H1 (cell line): Measurements from ENCODE around the gene COLEC12. TPM values are rescaled to one million over a fixed set of nuclear protein-coding genes. Genes with fewer than 3 reads are reported as not detected.
A peak's percentile ranks its signal among the peaks of the same experiment; 100 is the strongest.

Experiments used
- CTCF ChIA-PET: fragments of 300-600 bp; sonication (Branson Sonifier 250); formaldehyde crosslinking; loops from one replicate; lab custom pipeline; 2021; ENCODE audit not compliant: partially characterized antibody; lab: Charles Lee
- POLR2A ChIA-PET: fragments of 300-600 bp; sonication (Branson Sonifier 250); formaldehyde crosslinking; loops from one replicate; lab custom pipeline; 2021; ENCODE audit warnings: inconsistent platforms; ENCODE audit not compliant: partially characterized antibody; lab: Charles Lee
- DNase-seq, 2 experiments: peaks; one replicate each; pipeline versions ENCODE4 v3.0.0 to v3.0.0-alpha.2; 2010 to 2022; ENCODE audit warnings: low spot score in 2 of 2, low read depth in 1 of 2, mixed read lengths in 1 of 2
- FAIRE-seq: peaks from 2 replicates; lab custom pipeline; 2011; peaks lifted over from hg19 to GRCh38; lab: Jason Lieb, UNC
- H2AFZ ChIP-seq: 2 replicates; pipeline ENCODE4 v1.8.1; 2012; ENCODE audit warnings: low read length, inconsistent platforms
- H2AK5ac ChIP-seq: 2 replicates; pipeline ENCODE4 v1.6.1; 2013; ENCODE audit warnings: low read depth, low read length
- H2BK120ac ChIP-seq: replicated peaks from 2 replicates; pipeline ENCODE3; 2013; ENCODE audit warnings: low read depth, low read length, inconsistent platforms
- H2BK12ac ChIP-seq: 2 replicates; pipeline ENCODE4 v1.6.1; 2013; ENCODE audit warnings: low read depth, low read length
- H2BK15ac ChIP-seq: 2 replicates; pipeline ENCODE4 v1.6.1; 2013; ENCODE audit warnings: low read length
- H2BK20ac ChIP-seq: 2 replicates; pipeline ENCODE4 v1.6.1; 2013; ENCODE audit warnings: low read length
- H2BK5ac ChIP-seq: 2 replicates; pipeline ENCODE4 v1.6.1; 2013; ENCODE audit warnings: low read depth, low read length
- H3K14ac ChIP-seq: 2 replicates; pipeline ENCODE4 v1.6.1; 2013; ENCODE audit warnings: inconsistent platforms; ENCODE audit not compliant: insufficient read length
- H3K18ac ChIP-seq: 2 replicates; pipeline ENCODE4 v1.6.1; 2013; ENCODE audit warnings: low read length; ENCODE audit errors: extremely low read depth
- H3K23ac ChIP-seq: 2 replicates; pipeline ENCODE4 v1.6.1; 2013; ENCODE audit warnings: inconsistent platforms; ENCODE audit not compliant: insufficient read length
- H3K23me2 ChIP-seq: 2 replicates; pipeline ENCODE4 v1.6.1; 2013; ENCODE audit warnings: low read depth, low read length
- H3K27ac ChIP-seq: 2 replicates; pipeline ENCODE4 v1.6.1; 2011; ENCODE audit warnings: low read depth, low read length, inconsistent platforms
- H3K27me3 ChIP-seq, 4 experiments: replicated peaks in 1 of 4; 1 replicate in 1 of 4; 2 replicates in 3 of 4; pipeline versions ENCODE4 v1.6.1 to v1.8.1; 2011 to 2013; ENCODE audit warnings: low read length in 3 of 4, mild to moderate bottlenecking in 3 of 4, inconsistent platforms in 2 of 4, mixed read lengths in 2 of 4, moderate library complexity in 1 of 4; ENCODE audit not compliant: control insufficient read depth in 3 of 4, insufficient read depth in 3 of 4; ENCODE audit errors: extremely low read depth in 1 of 4
- H3K36me3 ChIP-seq, 4 experiments: 2 replicates each; pipeline versions ENCODE4 v1.6.1 to v1.8.1; 2011 to 2013; ENCODE audit warnings: mild to moderate bottlenecking in 4 of 4, low read length in 3 of 4, moderate library complexity in 2 of 4, control low read depth in 1 of 4, inconsistent platforms in 1 of 4; ENCODE audit not compliant: insufficient read depth in 4 of 4, control insufficient read depth in 2 of 4
- H3K4ac ChIP-seq: replicated peaks from 2 replicates; pipeline ENCODE3; 2013; ENCODE audit warnings: low read length, low read depth, mixed read lengths, inconsistent platforms; ENCODE audit not compliant: insufficient read length
- H3K4me1 ChIP-seq, 4 experiments: replicated peaks in 1 of 4; 1 replicate in 1 of 4; 2 replicates in 3 of 4; pipeline versions ENCODE4 v1.6.1 to v1.8.1; 2011 to 2013; ENCODE audit warnings: low read length in 3 of 4, inconsistent platforms in 2 of 4, mixed read lengths in 1 of 4; ENCODE audit not compliant: insufficient read depth in 4 of 4, control insufficient read depth in 3 of 4
- H3K4me2 ChIP-seq, 2 experiments: 2 replicates each; pipeline versions ENCODE4 v1.6.1 to v1.8.1; 2011 to 2013; ENCODE audit warnings: low read depth in 2 of 2, low read length in 2 of 2, control low read depth in 1 of 2, inconsistent platforms in 1 of 2, mild to moderate bottlenecking in 1 of 2; ENCODE audit not compliant: insufficient read depth in 1 of 2
- H3K4me3 ChIP-seq, 4 experiments: fragments of 200-600, 300-600 bp in 1 of 4; sonication (generic), shearing (Covaris generic), sonication (Bioruptor Twin) in 1 of 4; 2 replicates each; pipeline versions ENCODE4 v1.5.1 to v1.8.1; 2011 to 2016; ENCODE audit warnings: low read length in 4 of 4, low read depth in 3 of 4, control low read depth in 2 of 4, inconsistent platforms in 2 of 4, mild to moderate bottlenecking in 2 of 4, mixed read lengths in 1 of 4, moderate library complexity in 1 of 4; ENCODE audit not compliant: insufficient read depth in 2 of 4; ENCODE audit errors: extremely low read depth in 1 of 4
- H3K56ac ChIP-seq: replicated peaks from 2 replicates; pipeline ENCODE3; 2013; ENCODE audit warnings: low read depth, mild to moderate bottlenecking, mixed read lengths, low read length, inconsistent platforms; ENCODE audit not compliant: insufficient read length
- H3K79me1 ChIP-seq: 2 replicates; pipeline ENCODE4 v1.6.1; 2013; ENCODE audit warnings: low read depth, low read length, control low read depth
- H3K79me2 ChIP-seq, 2 experiments: 2 replicates each; pipeline versions ENCODE4 v1.6.1 to v1.8.1; 2012 to 2013; ENCODE audit warnings: low read length in 2 of 2, mild to moderate bottlenecking in 2 of 2, inconsistent platforms in 1 of 2; ENCODE audit not compliant: insufficient read depth in 2 of 2, control insufficient read depth in 1 of 2
- H3K9ac ChIP-seq, 4 experiments: replicated peaks in 1 of 4; 1 replicate in 1 of 4; 2 replicates in 3 of 4; pipeline versions ENCODE4 v1.6.1 to v1.8.1; 2011 to 2013; ENCODE audit warnings: low read depth in 3 of 4, low read length in 3 of 4, control low read depth in 2 of 4, mild to moderate bottlenecking in 2 of 4, moderate library complexity in 2 of 4, inconsistent platforms in 1 of 4; ENCODE audit errors: extremely low read depth in 1 of 4
- H3K9me3 ChIP-seq, 2 experiments: 2 replicates each; pipeline versions ENCODE4 v1.6.1 to v1.8.1; 2012 to 2013; ENCODE audit warnings: mild to moderate bottlenecking in 2 of 2, moderate library complexity in 2 of 2, control low read depth in 1 of 2, inconsistent platforms in 1 of 2, low read depth in 1 of 2, low read length in 1 of 2, mixed read lengths in 1 of 2; ENCODE audit not compliant: insufficient read depth in 2 of 2
- H4K20me1 ChIP-seq, 2 experiments: replicated peaks in 1 of 2; 2 replicates each; pipeline versions ENCODE3 to v1.8.1; 2011 to 2013; ENCODE audit warnings: inconsistent platforms in 2 of 2, low read length in 2 of 2, mild to moderate bottlenecking in 1 of 2; ENCODE audit not compliant: insufficient read depth in 2 of 2, control insufficient read depth in 1 of 2
- H4K5ac ChIP-seq: 2 replicates; pipeline ENCODE4 v1.6.1; 2013; ENCODE audit warnings: low read length, low read depth, mixed read lengths, inconsistent platforms; ENCODE audit not compliant: insufficient read length
- H4K8ac ChIP-seq: 2 replicates; pipeline ENCODE4 v1.8.0; 2013; ENCODE audit warnings: mild to moderate bottlenecking, moderate library complexity, low read length, inconsistent platforms; ENCODE audit not compliant: insufficient read depth; ENCODE audit errors: extremely low read depth
- H4K91ac ChIP-seq: replicated peaks from 2 replicates; pipeline ENCODE3; 2013; ENCODE audit warnings: low read length, mixed read lengths, inconsistent platforms; ENCODE audit not compliant: insufficient read length
- KDM5A ChIP-seq: fragments of 200-600 bp; IDR thresholded peaks from 2 replicates; pipeline ENCODE4 v1.7.1; 2012; ENCODE audit warnings: mild to moderate bottlenecking, low read length, inconsistent platforms, mixed read lengths
- RBBP5 ChIP-seq: IDR thresholded peaks from 2 replicates; pipeline ENCODE4 v1.7.1; 2012; ENCODE audit warnings: low read depth, mild to moderate bottlenecking, inconsistent platforms, low read length, moderate library complexity, borderline replicate concordance
- whole genome bisulfite sequencing, 2 experiments: shearing (Covaris generic) in 1 of 2; methylation state at CpG; one replicate each; pipeline versions ENCODE4 v1.1.6 to v1.1.7; 2013 to 2015; ENCODE audit warnings: low lambda C conversion rate in 2 of 2, mixed read lengths in 2 of 2, inconsistent platforms in 1 of 2, low coverage in 1 of 2, missing lambda C conversion rate in 1 of 2; ENCODE audit not compliant: insufficient replicate concordance in 2 of 2, insufficient coverage in 1 of 2, insufficient read length in 1 of 2; ENCODE audit errors: extremely low coverage in 1 of 2, missing lambda C conversion rate in 1 of 2; 5-methylcytosine and 5-hydroxymethylcytosine counted together
- polyA plus RNA-seq, 7 experiments: library from polyadenylated mRNA; depleted of rRNA in 3 of 7; stranded (reverse) in 5 of 7; unstranded in 2 of 7; fragments of >200 nt in 5 of 7; fragments of 200-250 nt in 2 of 7; gene quantifications; 1 replicate in 5 of 7; 2 replicates in 1 of 7; 4 replicates in 1 of 7; pipeline versions ENCODE4 v1.2.1 to v1.2.3, GENCODE V29; 2011 to 2013; ENCODE audit warnings: missing spikeins in 2 of 7, mixed read lengths in 2 of 7
- total RNA-seq: library from RNA; stranded (reverse); fragmentation: NEBNext Ultra II Directional; extraction: Animal tissue kit (Norgen Biotek cat#: 25700); gene quantifications from 2 replicates; pipeline ENCODE4 v1.2.1, GENCODE V29; 2021
- TF ChIP-seq, protein P1 (sequence below), 3 experiments: IDR thresholded peaks; 1 replicate in 2 of 3; 2 replicates in 1 of 3; pipeline versions ENCODE4 v1.5.1 to v1.6.1; 2011; ENCODE audit warnings: low read length in 3 of 3, mild to moderate bottlenecking in 3 of 3, inconsistent platforms in 2 of 3, low read depth in 1 of 3, moderate library complexity in 1 of 3; ENCODE audit not compliant: insufficient read depth in 1 of 3; ENCODE audit errors: control extremely low read depth in 1 of 3

Gene COLEC12
- total and polyA plus RNA-seq, 2 of the 8 experiments (the other 6 are each of a cell fraction or from before 2014, with no cell fraction given) = 0.44 to 2.3 TPM

- H3K27me3 ChIP-seq = no peaks in the 10 kb centered on the region
- ChIA-PET POLR2A (no interaction called here), CTCF (no interaction called here)
- H3K27ac ChIP-seq = no peak overlapping the region
- H3K56ac ChIP-seq = no peak overlapping the region
- H4K8ac ChIP-seq = no peak overlapping the region
- H2BK120ac ChIP-seq = no peak overlapping the region
- WGBS, 2 experiments = 96% methylated on average over 11 of the region's 12 CpGs; no CpG with 5 or more reads in 1 of the 2 experiments
- no peak overlapping the region for H3K4me2 ChIP-seq
- no peak overlapping the region for H2BK15ac ChIP-seq
- H3K4me3 ChIP-seq = no peak overlapping the region
- no peaks in the 10 kb centered on the region for H3K23me2 ChIP-seq
- no peak overlapping the region for H2BK5ac ChIP-seq
- H2BK20ac ChIP-seq = no peak overlapping the region
- FAIRE-seq (no peak), DNase-seq (no peak)
- no peak overlapping the region for H3K14ac ChIP-seq
- no peaks in the 10 kb centered on the region for H3K4me1 ChIP-seq
- H3K18ac ChIP-seq = no peak overlapping the region
- no peaks in the 10 kb centered on the region for H3K36me3 ChIP-seq
- no peak overlapping the region for H2AFZ ChIP-seq
- no peaks in the 10 kb centered on the region for H3K79me1 ChIP-seq
- H3K9me3 ChIP-seq = no peaks in the 10 kb centered on the region
- H3K9ac ChIP-seq = peak overlapping the region in 1 of 4 experiments; percentile 9; a peak in 1 of 7 replicates
- H4K20me1 ChIP-seq = no peaks in the 10 kb centered on the region
- H3K4ac ChIP-seq = no peak overlapping the region
- H3K23ac ChIP-seq = no peak overlapping the region
- no peak overlapping the region for H2AK5ac ChIP-seq
- no peak overlapping the region for H4K91ac ChIP-seq
- H3K79me2 ChIP-seq = no peaks in the 10 kb centered on the region
- H4K5ac ChIP-seq = no peak overlapping the region
- H2BK12ac ChIP-seq = no peak overlapping the region
- TF ChIP-seq RBBP5 (no peak), KDM5A (no peak)
- TF ChIP-seq, protein P1, sequence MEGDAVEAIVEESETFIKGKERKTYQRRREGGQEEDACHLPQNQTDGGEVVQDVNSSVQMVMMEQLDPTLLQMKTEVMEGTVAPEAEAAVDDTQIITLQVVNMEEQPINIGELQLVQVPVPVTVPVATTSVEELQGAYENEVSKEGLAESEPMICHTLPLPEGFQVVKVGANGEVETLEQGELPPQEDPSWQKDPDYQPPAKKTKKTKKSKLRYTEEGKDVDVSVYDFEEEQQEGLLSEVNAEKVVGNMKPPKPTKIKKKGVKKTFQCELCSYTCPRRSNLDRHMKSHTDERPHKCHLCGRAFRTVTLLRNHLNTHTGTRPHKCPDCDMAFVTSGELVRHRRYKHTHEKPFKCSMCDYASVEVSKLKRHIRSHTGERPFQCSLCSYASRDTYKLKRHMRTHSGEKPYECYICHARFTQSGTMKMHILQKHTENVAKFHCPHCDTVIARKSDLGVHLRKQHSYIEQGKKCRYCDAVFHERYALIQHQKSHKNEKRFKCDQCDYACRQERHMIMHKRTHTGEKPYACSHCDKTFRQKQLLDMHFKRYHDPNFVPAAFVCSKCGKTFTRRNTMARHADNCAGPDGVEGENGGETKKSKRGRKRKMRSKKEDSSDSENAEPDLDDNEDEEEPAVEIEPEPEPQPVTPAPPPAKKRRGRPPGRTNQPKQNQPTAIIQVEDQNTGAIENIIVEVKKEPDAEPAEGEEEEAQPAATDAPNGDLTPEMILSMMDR (IDR thresholded peaks at IDR 0.05; ENCODE audit: control extremely low read depth in 1 of 3, insufficient read depth in 1 of 3, low read depth in 1 of 3, low read length in 3 of 3) = no peak
Measured at GRCh38 chr18:331221-331821, 169.2 kb downstream of the COLEC12 start.
